HG02981 (cell line): ENCODE measurements around the gene PAFAH1B2.
"Not testable (repeated sequence)": the region's sequence is repeated elsewhere in the genome, so short reads cannot be mapped to it uniquely, and the experiment has no call there.

Experiments
- ATAC-seq: cut with Tn5 transposase; IDR thresholded peaks from one replicate; pipeline ENCODE4 v1.9.1; 2021; ENCODE audit warnings: mild to moderate bottlenecking, moderate library complexity; ENCODE audit not compliant: unreplicated experiment

Gene PAFAH1B2

DNA sequence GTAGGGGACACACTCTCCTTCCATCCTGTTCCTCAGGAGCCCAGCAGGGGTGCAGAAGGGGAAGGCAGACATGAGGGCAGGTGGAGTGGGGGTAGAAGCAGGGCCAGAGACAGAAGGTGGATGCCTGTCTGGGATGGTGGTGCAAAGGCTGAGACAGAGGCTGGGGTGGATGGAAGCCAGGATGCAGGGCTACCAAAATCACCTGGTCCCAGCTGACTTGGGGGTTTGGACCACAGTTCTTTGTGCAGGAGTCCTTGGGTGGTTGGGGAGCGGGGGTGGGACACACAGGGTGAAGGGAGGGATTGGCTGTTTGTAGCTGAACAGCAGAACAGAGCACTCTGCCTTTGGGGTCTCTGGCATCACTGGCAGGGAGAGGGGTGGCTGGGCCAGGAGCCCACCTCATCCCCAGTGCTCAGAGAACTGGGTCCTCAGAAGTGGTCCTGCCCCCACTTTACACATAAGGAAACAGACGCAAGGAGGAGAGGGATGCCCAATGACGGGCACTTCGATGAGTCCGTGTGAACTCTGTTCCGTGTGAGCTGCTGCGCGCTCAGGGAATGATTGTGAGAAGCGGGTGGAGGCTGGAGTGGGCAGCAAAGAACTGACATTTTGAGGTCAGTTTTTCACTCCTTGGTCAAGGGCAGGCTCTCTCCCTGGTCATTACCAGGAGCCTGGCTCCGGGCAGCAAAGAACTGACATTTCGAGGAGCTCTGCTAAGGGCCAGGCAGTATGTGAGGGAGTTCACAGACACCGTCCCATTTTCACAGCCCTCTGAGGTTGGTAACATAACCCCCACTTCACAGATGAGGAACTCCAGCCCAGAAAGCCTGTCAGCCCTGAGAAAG, 56.9 kb downstream of the PAFAH1B2 start:
- no peak for ATAC-seq

DNA sequence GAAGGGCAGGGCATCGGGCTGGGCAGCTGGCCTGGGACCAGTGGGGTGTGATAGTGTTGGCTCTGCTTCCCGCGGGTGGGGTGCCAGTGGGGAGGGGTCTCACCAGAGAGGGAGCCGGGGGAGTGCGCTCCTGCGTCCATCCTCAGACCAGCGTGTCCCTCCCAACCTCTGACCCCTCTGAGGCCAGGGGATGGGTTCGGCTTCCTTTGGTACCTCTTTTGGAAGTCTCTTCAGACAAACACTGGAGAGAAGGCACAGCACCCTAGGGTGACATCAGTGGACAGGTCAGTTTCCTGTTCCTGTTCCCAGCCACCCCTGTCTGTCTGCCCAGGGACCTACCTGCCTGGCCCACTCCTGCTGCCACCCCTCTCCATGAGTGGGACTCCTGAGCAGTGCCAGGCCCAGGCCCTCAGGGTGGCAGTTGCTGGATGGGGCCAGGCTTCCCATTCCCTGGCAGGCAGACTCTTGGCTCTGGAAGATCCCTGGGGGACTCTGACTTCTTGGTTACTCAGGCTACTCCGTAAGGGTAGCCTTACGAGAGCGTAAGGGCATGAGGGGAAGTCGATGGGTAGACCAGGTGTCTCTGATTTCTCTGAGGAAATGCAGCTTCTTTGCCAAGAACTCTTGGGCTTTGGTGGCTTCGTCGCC, 57.7 kb downstream of the PAFAH1B2 start:
- no peak for ATAC-seq

DNA sequence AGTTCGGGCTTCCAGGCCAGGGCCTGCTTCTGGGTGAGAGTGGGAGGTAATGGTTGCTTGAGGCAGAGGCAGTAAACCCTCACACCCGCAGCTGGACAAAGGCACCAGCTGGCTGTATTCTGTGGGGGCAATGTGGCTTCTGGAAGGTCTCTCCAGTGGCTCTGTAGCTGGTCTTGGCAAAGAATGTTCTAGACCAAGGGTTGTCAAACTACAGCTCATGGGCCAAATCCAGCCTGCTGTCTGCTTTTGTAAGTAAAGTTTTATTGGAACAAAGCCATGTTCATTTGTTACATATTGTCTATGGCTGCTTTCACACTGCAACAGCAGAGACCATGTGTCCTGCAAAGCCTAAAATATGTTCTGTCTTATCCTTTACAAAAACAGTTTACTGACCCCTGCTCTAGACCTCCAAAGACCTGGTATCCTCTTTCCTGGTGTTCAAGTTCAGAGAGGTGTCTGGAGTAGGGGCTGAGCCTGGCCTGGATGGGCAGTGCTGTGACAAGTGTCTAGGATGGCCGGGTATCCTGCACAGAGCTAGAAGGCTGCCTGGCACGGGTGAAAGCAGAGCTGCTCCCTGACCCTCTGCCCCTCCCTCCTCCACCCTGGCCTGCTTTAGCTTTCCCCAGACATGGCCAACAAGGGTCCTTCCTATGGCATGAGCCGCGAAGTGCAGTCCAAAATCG, 58.4 kb downstream of the PAFAH1B2 start:
- no peak for ATAC-seq

DNA sequence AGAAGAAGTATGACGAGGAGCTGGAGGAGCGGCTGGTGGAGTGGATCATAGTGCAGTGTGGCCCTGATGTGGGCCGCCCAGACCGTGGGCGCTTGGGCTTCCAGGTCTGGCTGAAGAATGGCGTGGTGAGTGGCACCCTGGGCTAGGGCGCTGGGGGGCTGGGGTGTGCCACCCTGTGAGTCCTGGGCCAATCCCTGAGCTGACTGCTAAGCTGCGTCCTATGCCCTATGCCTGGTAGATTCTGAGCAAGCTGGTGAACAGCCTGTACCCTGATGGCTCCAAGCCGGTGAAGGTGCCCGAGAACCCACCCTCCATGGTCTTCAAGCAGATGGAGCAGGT, 59.0 kb downstream of the PAFAH1B2 start:
- no peak for ATAC-seq

DNA sequence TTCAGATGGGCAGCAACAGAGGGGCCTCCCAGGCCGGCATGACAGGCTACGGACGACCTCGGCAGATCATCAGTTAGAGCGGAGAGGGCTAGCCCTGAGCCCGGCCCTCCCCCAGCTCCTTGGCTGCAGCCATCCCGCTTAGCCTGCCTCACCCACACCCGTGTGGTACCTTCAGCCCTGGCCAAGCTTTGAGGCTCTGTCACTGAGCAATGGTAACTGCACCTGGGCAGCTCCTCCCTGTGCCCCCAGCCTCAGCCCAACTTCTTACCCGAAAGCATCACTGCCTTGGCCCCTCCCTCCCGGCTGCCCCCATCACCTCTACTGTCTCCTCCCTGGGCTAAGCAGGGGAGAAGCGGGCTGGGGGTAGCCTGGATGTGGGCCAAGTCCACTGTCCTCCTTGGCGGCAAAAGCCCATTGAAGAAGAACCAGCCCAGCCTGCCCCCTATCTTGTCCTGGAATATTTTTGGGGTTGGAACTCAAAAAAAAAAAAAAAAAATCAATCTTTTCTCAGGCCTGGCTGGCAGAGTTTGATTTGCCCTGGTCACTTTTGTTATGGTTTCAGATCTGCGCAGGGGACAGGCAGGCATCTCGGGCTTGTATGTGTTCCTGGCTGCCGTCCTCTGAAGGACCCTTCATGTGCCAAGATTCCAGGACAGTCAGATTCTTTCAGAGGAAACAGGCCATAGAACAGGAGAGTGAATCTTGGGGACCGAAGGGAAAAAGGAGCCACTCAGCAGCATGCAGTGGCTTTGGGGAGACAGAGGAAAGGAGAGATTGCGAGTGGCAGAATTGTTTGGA, 60.4 kb downstream of the PAFAH1B2 start:
- no peak for ATAC-seq

DNA sequence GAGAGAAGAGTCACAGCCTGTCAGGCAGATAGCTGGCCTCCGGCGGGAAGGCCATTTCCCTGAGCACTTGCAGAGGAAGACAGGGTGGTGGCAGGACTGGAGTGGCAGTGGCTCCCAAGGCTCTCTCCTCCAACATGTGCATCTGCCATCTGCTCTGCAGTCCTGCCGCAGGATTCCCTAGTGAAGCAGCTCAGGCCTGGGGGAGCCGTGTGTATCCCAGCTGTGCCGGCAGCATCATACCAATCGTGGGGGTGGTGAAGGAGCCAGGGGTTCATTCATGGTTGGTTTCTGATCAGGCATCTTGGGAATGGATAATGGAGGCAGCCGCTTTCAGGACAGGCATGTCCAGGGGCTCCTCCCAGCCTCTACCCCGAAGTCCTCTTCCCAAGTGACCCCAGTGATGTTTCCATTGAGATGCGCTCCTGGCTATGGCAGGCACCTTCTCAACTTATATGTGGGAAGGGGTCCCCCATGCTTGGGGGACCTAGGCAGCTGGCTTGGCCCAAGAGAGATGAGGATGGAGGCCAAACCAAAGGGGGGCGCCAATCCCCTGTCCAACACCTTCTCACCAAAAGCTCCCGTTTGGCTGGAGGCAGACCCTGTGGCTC, 61.2 kb downstream of the PAFAH1B2 start:
- ATAC-seq, result no peak

DNA sequence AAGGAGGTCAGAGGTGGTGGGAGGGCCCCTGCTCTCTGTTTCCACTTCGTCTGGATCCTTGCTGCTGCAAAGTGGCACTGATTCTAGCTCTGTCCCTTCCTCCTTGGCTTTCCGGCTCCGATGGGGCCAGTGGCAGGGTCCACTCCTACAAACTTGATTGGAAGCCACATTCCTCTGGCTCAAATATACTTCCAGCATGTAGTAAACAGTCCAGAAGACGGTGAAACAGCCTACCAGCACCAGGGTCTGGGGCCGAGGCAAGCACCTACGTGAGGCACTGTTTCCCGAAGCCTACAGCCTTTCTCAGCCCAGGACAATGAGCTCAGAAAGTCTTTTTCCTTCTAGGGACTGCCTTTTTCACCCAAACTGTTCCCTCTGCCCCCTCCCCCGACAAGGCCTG, 62.0 kb downstream of the PAFAH1B2 start:
- ATAC-seq, result not testable (repeated sequence)

DNA sequence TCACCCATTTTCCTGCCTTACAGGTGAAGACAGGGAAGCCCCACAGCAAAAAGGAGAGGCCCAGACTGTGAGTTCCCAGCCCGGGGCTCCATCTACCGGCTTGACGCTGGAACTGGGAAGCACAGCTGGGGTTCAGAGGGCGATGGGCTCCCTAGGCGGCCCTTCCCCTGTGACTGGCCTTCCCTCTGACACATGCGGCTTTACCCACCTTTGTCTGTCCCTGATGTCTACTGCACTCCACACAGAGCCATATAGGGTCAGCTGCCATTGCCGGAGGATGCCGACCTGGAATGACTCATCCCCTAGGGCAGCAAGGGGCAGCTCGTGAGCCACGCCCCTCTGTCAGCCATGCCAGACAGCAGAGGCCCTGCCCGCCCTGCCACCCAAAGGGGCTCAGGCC, 62.8 kb downstream of the PAFAH1B2 start:
- not testable (repeated sequence) for ATAC-seq

DNA sequence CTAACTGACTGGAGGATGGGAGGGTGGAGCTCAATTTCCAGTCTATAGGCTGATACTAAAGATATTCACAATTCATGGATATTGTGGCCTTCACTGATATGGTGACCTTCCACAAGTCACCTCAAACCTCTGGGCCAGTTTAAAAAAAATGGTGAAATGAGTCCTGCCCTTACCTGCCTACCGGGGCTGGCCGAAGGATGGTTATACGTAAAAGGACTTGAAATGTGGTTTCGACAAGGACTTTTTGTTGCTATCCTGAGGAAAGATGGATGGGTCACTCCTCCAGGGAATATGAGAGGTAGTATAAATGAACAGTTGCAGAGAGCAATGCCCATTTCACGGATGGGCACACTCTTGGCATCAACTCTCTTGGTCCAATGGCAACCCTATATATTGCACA, 63.4 kb downstream of the PAFAH1B2 start:
- ATAC-seq, result not testable (repeated sequence)

DNA sequence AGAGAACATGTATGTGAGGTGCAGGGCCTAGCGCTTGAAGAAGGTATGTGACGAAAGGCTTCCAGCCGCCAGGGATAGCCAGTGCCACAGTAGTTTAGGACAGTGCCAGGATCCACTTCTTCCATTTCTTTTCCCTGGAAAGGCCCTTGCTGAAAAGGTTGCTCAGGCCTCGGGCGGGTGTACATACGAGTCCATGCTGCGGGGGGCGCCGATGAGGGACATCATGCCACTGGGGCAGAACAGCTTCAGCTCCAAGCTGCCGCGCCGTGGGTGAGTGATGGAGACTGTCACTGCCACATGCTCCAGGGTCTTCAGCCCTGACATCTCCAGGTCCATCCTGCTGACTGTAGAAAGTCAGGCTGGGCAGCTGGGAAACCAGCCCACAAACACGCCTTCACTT, 64.6 kb downstream of the PAFAH1B2 start:
- not testable (repeated sequence) for ATAC-seq

DNA sequence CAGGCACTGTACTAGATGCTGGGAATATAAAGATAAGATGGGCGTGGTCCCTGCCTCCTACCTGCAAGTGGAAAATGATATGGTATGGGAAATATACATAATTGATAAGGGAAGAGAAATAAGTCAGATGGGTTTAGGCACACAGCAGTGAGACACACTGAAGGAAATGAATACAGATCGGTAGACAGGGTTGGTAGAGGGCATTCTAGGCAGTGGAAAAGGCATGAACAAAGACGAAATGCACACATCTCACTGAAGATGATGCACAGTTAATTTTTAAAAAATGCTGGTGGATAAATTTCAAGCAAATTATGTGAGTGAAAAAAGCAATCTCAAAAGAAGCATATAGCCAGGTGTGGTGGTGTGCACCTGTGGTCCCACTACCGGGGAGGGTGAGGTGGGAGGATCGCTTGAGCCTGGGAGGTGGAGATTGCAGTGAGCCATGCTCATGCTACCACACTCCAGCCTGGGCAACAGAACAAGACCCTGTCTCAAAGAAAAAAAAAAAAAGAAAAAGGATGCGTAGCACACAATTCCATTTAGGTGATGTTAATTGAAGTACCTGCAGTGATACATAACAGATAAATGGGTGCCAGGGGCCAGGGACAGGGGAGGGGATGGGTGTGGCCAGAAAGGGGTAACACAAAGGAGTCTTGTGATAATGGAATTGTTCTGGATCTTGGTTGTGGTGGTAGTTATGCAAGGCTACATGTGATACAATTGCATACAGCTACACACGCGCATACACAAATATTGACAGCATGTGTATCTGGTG, 65.5 kb downstream of the PAFAH1B2 start:
- ATAC-seq, result not testable (repeated sequence)

DNA sequence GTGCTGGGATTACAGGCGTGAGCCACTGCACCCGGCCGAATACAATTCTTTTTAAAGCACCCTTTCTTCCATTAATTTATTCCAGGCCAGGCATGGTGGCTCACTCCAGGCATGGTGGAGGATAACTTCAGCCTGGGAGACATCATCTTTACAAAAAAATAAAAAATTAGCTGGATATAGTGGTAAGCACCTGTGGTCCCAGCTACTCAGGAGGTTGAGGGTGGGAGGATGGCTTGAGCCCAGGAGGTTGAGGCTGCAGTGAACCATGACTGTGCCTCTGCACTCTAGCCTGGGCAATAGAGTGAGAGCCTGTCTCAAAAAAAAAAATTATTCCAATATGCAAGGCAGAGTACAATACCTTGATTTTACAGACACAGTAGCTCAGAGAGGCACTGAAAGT, 66.5 kb downstream of the PAFAH1B2 start:
- ATAC-seq, result no peak

DNA sequence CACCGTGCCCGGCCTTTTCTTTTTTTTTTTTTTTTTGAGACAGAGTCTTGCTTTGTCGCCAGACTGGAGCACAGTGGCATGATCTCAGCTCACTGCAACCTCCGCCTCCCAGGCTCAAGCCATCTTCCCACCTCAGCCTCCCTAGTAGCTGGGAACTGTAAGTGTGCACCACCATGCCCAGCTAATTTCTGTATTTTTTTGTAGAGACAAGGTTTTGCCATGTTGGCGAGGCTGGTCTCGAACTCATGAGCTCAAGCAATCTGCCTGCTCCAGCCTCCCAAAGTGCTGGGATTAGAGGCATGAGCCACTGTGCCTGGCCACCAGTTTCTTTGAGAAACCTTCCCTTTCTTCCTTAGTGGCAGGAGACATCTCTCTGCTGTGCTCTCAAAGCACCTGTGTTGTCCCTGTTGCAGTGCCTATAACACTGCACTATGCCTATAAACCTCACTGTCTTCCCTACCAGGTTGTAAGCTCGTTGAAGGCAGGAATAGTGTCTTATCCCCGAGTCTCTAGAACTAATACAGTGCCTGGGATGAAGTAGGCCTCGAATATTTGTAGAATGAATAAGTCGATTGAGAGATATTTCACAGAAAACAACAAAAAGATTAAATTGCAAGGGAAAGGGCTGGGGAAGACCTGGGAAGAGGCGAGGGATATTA, 68.7 kb downstream of the PAFAH1B2 start:
- ATAC-seq, result no peak

DNA sequence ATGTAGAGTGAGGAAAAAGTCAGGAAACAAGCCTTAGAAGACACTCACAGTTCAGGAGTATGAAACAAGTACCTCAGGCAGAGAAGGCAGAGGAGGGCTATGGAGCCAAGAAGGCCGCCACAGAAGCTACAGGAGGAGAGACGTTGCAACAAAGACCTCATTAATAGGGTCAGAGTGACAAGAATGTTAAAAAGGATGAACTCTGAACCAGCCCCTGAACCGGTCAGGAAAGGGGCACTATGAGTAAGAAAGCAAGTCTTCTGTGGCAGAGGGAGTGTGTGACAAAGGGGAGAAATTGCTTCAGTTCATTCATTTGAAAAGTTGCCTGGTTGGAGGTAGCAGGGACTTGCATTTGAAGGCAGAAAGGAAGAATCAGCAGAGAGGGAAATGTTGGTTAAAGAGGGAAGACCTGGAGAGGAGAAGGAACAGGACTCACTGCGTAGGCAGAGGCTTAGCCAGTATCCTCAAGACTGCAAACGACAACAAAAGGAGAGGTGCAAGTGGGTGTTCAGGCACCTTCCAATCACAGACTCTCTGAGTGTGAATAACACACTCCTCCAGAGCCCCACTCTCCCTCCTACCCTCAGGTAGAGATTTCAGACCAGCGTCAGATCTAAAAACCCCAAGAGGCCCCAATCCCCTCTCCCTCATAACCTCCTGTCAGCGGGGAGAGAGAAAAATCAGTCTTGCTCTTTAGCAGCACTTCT, 70.5 kb downstream of the PAFAH1B2 start:
- no peak for ATAC-seq

DNA sequence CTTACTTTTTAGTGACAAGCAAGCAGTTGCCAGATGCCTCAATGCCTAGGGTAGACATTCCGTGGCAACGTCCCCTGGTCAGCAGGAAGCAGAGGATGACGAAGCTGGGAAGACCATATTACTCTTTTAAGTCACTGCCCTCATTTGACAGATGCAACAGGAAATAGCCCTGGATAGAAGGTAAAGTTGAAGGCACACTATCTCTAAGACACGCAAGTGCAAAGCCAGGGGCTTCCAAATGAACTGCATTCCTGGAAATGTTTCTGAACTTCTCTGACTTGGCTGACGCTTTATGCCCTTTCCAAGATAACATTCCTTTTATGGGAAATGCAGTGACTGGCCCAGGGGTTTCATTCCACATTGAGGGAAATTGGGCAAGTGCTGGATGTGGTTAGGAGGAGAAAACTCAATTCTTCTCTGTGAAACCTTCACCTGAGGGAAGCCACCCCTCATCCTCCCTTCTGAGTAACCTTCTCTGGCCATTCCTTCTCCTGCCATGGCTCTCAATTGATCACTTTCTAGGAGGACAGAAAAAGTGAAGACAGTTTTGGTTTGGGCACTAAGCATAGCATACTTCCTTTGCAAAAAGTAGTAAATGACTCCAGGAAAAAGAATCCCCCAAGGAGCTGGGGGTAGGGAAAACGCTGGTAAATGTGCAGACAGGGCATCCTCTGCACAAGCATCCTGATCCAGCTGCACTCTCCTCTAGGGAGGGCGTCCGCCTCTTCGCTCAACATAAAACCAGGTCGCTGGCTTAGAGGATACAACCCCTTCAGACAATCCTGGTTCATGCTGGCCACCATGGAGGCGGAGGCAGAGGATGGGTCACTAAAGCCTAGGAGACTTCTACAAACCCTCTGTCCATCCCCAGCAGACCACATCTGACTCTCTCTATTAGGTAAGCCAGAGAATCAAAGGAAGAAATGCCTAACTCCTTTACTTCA, 73.3 kb downstream of the PAFAH1B2 start:
- ATAC-seq, result no peak

DNA sequence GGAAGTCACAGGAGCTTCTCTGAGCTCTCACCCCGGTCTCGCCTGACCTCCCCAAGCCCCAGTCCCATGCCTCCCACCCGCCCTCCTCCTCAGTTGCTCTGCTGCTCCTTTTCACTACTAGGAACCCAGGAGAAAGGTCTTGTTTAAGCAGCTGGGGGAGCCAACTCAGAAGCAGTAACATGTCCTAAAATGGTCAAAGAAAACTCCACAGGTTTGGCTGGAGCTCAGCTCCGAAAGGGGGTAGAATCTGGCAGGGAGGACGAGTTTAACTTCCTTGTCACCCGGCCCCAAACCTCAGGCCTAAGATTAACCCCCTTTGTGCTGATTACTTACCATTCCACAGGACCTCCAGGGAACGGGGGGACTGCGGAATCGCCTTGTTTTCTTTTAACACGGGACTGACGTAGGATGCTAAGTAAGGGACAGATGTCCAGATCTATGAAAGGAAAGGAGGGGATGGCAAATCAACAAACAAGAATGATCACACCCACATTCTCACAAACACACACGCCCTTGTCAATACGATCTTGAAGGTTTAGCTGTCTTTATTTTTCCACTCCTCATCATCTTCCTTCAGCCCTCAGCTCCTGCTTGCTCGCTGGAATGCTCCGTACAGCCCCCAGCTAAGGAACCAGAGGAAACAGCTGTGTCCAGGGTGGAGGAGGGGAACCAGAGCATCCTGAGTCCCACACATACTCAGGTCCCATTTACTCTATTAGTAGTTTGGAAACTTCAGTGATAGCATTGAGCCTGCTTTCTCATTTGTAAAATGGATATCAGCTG, 74.2 kb downstream of the PAFAH1B2 start:
- ATAC-seq, result no peak

DNA sequence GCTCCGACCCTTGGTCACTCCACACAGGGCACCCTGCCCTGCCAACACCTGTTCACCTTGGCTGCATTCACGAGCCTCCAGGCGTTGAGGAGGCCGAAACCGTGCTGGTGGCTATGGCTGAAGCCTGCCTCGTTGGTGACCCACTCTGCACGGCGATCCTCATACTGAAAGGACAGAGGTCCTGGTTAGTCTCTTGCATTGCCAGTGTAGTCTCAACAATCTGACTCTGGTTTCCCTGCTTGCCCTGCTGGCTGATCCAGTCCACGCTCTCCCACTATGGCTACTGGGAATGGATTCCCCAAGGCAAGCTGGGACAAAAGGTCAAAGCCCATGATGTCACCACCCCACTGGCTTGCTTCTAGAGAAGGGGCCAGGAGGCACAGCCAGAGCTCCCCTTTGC, 74.9 kb downstream of the PAFAH1B2 start:
- ATAC-seq, result no peak
